Cortex of kidney (tissue), 1 donor: ENCODE measurements around the gene PGLYRP2.

ENCODE experiments used
- DNase-seq: peaks from one replicate; lab custom pipeline; 2025; lab: John Stamatoyannopoulos, UW

The PGLYRP2 gene

GRCh38 chr19:15424692-15425272 is 54.5 kb downstream of the PGLYRP2 start:
- DNase-seq: no peak

- DNase-seq: no peak
Observed at GRCh38 chr19:15424121-15424520, 55.2 kb downstream of the PGLYRP2 start.

GRCh38 chr19:15423130-15423529 is 56.2 kb downstream of the PGLYRP2 start:
- no peak for DNase-seq

GRCh38 chr19:15422296-15423075 is 56.8 kb downstream of the PGLYRP2 start:
- DNase-seq: no peak

- no peak for DNase-seq
Observed at GRCh38 chr19:15421721-15422260, 57.5 kb downstream of the PGLYRP2 start.

GRCh38 chr19:15421136-15421695 is 58.1 kb downstream of the PGLYRP2 start:
- no peak for DNase-seq

- no peak for DNase-seq
Observed at GRCh38 chr19:15419413-15420025, 59.8 kb downstream of the PGLYRP2 start.
